ENCODE data around the gene SERTM1.

SERTM1 gene

GRCh38 chr13:36706755-36707154 is 32.9 kb downstream of the SERTM1 start:
- H3K4me3 ChIP-seq (ENCODE audit: control insufficient read depth, low read depth, low read length): no peak overlapping the region
- DNase-seq (ENCODE audit: low read depth): peak; percentile 68
- no peak for TF ChIP-seq CTCF (conservative IDR thresholded peaks at IDR 0.05; ENCODE audit: control insufficient read depth, insufficient read depth, low read depth, low read length)

DNA sequence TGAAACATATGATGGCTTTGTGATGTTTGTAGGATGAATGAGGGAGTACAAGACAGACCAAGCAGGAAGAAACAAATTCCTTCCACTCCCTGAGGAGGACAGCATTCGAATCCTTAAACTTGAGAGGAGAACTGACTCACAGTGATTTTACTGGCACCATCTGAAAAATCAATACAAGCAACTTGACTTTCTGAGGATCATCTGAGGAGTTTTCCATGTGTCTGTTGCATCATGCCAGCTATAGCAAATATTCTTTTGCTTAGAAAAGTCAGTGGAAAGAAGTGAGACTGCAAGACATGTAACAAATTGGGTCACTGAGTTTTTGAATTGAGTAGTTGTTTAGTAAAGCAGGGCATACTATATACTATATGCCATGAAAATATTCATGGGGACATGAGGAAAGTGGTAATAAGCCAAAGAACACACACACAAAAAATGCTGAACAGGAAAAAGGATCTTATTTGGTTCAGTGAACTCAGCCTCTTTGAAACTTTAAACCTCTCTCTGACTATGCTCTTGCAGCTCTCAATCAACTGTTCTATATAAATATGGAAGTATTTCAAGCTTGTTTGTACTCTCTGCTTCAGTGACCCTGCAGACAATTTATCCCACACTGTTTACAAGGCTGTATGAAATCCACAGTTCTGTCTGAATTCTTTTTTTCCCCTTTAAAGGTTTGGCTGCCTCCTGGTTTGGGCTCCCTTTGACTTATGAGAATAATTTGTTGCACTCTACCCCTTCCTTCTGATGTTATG is 35.5 kb downstream of the SERTM1 start:
- no peak for TF ChIP-seq CTCF (conservative IDR thresholded peaks at IDR 0.05; ENCODE audit: control insufficient read depth, insufficient read depth, low read depth, low read length)
- no peak for DNase-seq (ENCODE audit: low read depth)

GRCh38 chr13:36710396-36710795 is 36.6 kb downstream of the SERTM1 start:
- DNase-seq (ENCODE audit: low read depth): no peak
- TF ChIP-seq CTCF (conservative IDR thresholded peaks at IDR 0.05; ENCODE audit: control insufficient read depth, insufficient read depth, low read depth, low read length): no peak
- H3K4me3 ChIP-seq (ENCODE audit: control insufficient read depth, low read depth, low read length): no peak overlapping the region

More for the DNA sequence above, 35.5 kb downstream of the SERTM1 start:
- H3K4me3 ChIP-seq (ENCODE audit: control insufficient read depth, low read depth, low read length): no peak overlapping the region

- no peak overlapping the region for H3K4me3 ChIP-seq (ENCODE audit: control insufficient read depth, low read depth, low read length)
- TF ChIP-seq CTCF (conservative IDR thresholded peaks at IDR 0.05; ENCODE audit: control insufficient read depth, insufficient read depth, low read depth, low read length): no peak
- DNase-seq (ENCODE audit: low read depth): no peak
These were observed 38.5 kb downstream of the SERTM1 start for GRCh38 chr13:36712290-36712689.

DNA sequence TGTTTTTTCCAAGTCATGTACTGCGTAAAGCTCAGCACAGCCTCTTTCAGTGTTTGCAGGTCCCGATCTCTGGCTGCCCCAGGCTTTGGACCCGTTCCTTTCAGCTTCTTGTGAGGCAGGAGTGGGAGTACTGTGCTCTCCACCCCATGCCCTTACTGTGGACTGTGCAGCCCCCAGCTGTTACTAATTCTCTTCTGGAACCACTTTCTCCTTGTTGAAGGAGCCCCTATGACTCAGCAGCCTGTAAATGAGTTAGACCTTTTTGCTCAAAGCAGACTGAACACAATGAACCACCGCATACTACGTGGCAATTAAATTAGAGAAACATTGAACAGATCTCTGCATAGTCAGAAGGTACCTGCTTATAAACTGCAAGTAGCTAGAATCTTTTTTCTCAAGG is 39.0 kb downstream of the SERTM1 start:
- no peak overlapping the region for H3K4me3 ChIP-seq (ENCODE audit: control insufficient read depth, low read depth, low read length)
- peak; percentile 93 for DNase-seq (ENCODE audit: low read depth)
- TF ChIP-seq CTCF (conservative IDR thresholded peaks at IDR 0.05; ENCODE audit: control insufficient read depth, insufficient read depth, low read depth, low read length): no peak

- H3K4me3 ChIP-seq (ENCODE audit: control insufficient read depth, low read depth, low read length): no peak overlapping the region
- TF ChIP-seq CTCF (conservative IDR thresholded peaks at IDR 0.05; ENCODE audit: control insufficient read depth, insufficient read depth, low read depth, low read length): no peak
- peak; percentile 61 for DNase-seq (ENCODE audit: low read depth)
These were observed 40.1 kb downstream of the SERTM1 start for GRCh38 chr13:36713887-36714286.
